NCI-H2196 treated with DMSO at 0.1 percent for 48 hours (cell line): ENCODE measurements around the gene KIAA0930.
"Not testable (repeated sequence)": the region's sequence is repeated elsewhere in the genome, so short reads cannot be mapped to it uniquely, and the experiment has no call there.

ENCODE experiments used
- DNase-seq: peaks from one replicate; lab custom pipeline; 2025; ENCODE audit not compliant: unreplicated experiment; lab: John Stamatoyannopoulos, UW

KIAA0930 gene

DNA sequence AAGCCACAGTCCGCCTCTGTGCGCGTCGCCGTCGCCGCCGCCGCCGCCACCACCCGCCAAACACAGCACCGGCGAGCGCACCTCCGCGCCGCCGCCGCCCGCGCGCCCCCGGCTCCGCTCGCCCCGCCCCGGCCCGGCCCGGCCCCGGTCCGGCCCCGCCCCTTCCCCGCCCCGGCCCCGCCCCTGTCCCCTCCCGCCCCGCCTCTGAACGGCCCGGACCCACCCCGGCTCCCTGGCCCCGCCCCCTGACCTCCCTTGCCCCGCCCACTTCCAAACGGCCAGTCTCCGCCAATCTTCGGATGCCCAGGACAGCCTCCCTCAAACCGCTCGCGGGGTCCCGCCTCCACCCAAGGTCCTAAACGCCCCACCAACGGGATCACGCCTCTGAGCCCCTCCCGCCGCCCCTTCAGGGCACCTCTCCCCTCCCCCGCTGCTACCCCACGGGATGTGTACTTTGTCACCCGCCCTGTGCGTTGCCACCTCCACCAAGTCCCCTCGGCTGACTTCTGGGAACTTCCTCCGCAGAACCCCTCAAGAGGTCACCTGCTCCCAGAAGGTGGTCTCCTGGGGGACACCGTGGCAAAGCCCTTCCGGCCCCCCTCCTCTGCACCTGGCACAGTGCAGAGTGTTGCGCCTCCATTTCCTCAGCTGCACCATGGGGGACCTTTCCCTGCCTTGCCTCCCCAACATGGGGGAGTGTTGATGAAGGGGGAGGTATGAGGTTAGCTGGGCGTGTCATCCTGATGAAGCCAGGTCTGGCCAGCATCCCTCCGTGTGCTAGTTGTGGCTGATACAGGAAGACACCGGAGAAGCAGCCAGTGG, at the start of gene KIAA0930:
Gene KIAA0930 (minus strand): TSS at position 85 of the 822 bp plus-strand sequence. CDS start 191 bp downstream, outside the sequence.
- peak; percentile 26 for DNase-seq

DNA sequence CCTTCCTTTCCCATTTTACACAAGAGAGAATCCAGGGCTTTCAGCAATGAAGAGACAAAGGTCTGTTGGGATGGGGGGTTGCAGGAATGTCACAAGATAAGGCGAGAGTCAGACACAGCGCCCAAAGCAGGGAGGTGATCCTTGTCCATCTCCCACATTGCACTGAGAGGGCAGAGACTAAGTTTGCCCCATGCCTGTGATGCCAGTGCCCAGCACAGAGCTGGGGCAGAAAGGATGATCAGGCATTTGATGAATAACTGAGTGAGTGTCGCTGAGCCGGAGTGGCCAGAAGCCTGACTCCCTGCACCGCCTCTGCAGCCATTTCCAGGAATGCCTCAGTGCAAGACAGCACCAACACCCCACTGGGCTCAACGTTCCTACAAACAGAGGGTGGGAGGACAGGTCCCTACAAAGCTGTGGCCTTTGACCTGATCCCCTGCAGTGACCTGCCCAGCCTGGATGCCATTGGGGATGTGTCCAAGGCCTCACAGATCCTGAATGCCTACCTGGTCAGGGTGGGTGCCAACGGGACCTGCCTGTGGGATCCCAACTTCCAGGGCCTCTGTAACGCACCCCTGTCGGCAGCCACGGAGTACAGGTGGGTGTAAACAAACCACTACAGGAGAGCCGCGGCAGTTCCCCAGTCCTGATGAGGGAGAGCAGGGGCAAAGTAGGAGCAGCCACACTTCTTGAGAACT, 46.3 kb upstream of the KIAA0930 start:
- no peak for DNase-seq

DNA sequence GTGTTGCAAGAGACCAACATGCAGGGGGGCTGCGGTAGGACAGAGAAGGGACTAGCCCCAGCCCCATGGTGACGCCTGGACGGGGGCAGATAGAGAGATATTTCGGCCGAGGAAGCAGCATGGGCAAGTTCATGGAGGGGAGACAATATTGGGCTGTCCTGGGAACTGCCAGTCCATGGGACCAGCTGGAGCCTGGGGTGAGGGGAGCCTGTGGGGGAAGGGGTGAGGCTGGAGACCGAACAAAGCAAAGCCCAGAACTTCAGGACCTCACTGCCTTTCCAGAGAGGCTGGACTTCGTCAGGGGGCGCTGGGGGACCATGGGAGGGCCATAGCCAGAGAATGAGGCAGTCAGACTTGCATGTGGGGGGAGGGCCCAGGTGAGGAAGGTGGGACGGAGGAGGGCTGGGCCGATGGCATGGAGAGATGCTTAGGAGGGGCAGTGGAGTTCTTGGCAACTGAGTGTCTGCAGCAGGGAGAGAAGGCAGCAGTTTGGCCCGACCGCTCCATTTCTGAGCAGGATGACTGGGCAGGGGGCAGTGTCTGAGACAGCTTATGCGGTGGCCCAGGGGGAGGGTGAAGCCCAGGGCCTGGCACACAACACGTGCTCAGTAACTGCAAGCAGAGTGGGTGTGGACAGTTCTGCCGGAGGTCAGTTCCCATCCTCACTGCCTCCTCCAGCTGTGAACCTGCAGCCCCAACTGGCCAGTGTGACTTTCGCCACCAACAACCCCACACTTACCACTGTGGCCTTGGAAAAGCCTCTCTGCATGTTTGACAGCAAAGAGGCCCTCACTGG, 44.8 kb upstream of the KIAA0930 start:
- no peak for DNase-seq

DNA sequence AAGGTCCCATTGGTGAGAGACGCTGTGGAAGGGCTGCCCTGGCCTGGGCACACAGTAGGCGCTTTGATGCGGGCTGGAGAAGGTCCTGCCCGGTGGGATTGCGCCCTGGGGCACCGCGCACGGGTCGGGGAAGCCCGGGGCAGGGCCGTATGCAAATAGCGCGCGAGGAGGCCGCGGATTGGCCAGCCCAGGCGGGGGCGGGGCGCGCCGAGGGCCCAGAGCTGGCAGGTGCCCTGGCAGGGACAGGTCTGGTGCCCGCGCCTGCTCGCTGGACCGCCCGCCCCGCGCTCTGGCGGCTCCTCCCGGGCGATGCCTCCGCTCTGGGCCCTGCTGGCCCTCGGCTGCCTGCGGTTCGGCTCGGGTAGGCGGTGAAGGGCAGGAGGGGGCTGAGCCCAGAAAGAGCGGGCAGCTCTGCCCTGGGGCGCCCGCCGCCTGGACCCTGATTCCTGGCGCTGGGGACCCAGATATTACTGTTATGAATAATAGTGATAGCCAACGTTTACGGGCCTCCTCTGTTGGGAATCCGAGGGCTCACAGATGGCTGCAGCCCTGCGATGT, 44.1 kb upstream of the KIAA0930 start, which contains the start of gene UPK3A:
Gene UPK3A (plus strand): TSS at position 245 of the 558 bp plus-strand sequence. CDS start 65 bp downstream, at position 310.
- no peak for DNase-seq

DNA sequence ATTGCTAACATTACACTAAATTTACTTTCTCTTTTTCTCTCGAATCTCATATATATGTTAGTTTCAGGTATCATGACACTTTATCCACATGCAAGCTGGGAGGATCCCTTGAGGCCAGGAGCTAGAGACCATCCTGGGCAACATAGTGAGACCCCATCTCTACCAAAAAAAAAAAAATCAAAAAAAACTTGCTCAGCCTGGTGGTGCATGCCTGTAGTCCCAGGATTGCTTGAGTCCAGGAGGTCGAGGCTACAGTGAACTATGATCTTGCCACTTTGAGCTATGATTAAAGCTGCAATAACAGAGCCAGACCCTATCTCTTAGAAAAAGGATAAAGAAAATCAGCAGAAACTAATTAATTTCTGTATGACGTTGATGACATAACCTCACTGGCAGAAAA, 40.3 kb upstream of the KIAA0930 start:
- no peak for DNase-seq

DNA sequence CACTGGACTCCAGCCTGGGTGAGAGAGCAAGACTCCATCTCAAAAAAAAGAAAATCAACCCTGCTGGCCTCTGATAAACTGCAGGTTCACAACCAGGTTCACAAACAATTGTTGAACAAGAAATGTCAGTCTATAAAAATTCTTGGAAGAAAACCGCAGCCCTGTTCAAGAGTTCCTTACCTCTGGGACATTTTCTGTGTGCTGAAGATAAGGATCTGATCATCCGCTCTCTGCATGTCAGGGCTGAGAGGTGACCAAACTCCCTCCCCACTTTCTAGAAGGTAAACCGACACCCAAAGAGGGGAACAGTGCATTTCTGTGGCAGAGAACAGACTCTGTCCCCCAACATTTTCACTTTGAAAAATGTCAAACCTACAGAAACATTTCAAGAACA, 39.9 kb upstream of the KIAA0930 start:
- no peak for DNase-seq

DNA sequence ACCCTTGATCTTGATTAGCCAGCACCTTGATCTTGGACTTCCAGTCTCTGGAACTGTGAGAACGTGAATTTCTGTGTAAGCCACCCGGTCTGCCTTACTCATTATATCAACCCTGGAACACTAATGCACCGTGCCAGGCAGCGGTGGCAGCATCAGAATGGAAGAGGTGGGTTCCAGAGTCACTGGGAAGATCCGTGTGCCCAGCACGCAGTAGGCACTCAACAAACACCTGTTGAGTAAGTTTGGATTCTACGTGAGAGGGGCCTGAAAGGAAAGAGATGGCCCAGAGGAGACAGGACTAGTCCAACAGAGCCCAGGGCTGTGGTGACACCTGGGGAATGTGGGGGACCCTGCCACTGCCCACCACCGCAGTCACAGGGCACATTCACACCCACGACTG, 37.4 kb upstream of the KIAA0930 start:
- no peak for DNase-seq

DNA sequence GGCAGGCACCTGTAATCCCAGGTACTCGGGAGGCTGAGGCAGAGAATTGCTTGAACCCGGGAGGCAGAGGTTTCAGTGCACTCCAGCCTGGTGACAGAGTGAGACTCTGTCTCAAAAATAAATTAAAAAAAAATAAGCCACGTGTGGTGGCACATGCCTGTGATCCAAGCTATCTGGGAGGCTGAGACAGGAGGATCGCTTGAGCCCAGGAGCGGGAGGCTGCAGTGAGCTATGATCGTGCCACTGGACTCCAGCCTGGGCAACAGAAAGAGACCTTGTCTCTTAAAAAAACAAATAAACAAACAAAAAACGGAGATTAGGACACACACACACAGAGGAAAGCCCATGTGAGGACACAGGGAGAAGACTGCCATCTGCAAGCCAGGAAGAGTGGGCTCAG, 37.0 kb upstream of the KIAA0930 start:
- DNase-seq: not testable (repeated sequence)

DNA sequence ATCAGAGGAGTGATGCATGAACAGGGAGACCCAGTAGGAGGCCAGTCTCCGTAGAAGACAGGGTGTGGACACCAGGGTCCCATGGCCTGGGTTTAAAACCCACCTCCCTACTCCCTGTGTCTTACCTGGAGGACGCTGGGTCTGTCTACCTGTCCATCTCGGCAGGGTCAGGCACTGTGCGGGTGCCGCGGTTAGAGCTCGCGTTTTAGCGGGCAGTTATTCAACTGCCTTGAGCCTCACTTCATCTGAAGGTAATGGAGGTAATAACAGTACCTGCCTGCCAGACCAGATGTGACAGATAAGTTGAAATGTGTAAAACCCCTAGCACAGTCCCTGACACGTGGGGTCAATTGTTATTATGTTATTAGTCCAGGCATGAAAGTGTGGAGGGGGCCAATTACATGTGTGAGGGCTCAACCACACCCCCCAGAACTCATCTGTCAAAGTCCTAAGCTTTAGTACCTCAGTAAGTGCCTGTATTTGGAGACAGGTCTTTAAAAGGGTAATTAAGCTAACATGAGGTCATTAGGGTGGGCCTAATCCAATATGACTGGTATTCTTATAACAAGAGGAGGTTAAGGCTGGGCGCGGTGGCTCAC, 35.9 kb upstream of the KIAA0930 start:
- no peak for DNase-seq

DNA sequence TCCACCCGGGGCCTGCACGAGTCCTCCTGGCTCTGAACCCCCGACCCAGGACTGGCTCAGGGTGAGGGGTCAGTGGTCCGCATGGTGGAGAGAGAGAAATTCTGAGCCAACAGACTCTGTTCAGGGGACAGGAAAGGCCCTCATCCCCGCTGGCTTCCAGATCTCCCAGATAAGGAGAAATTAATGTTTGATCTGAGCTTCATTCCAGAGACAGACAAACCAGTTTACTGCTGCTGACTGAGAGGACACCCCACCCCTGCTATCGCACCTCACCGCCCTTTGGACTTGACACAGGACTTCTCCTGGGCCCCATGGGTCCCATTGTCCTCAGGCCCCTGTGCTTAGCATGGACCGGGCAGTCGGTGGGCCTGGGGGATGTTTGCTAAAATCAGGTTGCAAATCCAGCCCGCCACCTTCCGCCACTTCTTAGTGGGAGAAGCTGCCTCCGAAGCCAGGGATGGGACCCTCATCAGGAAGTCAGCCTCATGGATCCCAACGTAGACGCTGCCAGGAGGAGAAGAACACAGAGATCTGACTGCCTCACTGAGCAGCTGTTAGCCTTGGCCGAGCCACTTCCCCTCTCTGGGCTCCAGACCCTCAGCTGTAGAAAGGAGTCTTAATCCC, 32.9 kb upstream of the KIAA0930 start:
- no peak for DNase-seq

DNA sequence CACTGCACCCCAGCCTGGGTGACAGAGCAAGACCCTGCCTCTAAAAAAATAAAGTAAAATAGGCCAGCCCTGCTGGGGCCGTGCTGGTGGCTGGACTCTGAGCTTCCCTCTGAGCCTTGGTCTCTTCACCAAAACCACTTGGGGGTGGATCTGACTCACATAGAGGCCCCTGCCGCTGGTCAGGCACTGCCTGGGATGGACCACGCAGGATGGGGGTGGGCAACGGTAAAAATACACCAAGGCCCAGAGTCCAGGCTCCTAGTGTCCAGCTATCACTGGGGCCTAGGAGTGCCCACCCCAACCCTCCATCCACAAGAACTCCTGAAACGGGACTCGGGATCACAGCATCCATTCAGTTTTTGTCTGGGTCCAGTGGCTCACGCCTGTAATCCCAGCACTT, 31.8 kb upstream of the KIAA0930 start:
- no peak for DNase-seq

DNA sequence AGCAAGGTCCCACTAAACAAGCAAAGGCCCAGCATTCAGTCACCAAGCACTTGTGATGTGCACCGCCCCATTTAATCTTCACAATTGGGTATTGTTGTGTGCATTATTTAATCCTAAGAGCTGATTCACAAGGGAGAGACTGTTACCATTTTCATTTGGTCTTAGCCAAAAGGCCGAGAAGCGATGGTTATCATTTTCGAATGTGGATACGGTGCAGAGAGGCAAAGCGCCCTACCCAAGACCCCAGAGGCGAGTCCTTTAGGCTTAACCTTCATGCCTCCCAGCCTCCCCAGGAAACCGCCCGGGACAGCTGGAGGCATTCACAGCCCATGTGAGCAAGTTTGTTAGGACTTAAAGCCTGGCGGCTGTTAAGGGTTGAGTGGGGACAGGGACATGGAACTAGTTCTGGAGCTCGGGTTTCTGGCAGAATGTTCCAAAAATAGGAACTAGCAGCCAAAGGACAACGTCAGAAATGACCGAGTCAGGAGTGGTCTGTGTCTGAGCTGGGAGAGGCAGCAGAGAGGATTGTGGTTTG, 31.0 kb upstream of the KIAA0930 start:
- DNase-seq: no peak

DNA sequence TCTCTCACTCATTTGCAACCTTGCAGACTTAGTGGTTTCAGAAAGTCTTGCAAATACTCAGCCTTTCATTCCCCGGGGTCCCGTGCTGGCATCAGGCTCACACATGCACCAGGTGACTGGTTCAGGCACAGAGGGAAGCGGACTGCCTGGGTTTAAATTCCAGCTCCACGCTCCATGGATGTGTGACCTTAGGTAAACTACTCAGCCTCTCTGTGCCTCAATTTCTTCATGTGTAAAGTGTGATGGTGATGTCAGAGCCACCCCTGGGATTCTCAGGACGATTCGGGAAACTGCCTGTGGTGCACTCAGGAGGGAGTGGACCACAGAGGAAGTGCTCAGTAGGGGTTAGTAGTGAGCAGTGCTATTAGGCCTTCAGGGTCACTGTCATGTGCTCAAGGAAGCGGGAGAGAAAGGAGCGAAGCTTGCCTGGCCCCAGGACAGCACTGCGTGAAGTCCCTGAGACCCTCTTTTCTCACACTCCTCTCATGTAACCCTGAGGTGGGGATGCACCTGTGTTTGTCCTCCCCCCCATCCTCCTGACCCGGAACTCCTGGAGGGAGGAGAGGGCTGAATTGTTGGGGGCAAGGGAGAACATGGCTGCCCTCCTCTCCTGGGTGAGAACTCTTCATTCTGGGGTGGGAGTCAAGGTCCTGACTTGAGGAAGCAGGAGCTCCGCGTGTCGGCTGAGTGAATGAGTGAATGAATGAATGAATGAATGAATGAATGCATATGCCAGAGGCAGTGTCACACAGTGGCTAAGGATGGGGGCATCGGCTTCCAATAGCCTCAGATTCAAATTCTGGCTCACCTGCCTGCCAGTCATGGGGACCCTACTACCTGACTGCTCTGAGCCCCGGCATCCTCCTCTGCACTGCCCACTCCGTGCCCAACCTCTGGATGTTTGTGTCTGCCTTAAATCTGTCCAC, 29.7 kb upstream of the KIAA0930 start:
- DNase-seq: no peak

DNA sequence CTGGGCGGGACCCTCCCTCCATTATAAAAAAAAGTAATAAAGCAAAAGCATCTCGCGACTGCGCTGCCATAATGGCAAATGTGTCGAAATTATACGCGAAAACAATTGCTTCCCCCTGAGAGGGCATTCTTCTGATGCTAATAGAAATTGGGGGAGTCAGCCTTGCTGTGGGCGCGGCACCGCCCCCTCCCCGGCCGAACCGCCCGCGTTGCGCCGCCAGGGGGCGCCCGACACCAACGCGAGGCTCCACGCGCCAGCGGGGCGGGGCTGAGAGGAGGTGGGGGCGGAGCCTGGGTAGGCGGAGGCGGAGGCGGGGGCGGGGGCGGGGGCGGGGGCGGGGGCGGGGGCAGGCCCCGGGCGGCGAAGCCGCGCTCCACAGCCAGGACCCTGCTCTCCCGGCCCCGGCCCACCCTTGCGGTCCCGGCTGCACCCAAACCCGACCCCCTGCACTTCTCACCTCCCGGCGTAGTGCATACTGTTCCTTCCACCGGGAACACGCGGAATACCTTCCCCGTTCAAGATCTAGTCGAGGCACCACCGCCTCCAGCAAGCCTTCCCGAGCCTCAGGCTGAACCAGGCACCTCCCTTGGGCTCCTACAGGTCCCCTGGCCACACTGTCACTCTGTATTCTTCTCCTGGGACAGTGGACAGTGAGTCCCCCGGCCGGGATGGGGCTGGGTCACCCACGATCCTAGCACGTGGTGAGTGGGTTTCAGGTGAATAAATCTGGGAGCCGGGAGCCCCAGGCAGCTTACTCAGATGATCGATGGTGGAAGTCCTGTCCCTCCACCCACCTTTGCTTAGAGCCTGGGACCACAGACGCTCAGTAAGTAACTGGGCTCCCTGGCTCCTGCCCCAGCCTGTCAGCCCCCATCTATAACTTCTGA, 28.5 kb upstream of the KIAA0930 start:
- peak; percentile 37 for DNase-seq

DNA sequence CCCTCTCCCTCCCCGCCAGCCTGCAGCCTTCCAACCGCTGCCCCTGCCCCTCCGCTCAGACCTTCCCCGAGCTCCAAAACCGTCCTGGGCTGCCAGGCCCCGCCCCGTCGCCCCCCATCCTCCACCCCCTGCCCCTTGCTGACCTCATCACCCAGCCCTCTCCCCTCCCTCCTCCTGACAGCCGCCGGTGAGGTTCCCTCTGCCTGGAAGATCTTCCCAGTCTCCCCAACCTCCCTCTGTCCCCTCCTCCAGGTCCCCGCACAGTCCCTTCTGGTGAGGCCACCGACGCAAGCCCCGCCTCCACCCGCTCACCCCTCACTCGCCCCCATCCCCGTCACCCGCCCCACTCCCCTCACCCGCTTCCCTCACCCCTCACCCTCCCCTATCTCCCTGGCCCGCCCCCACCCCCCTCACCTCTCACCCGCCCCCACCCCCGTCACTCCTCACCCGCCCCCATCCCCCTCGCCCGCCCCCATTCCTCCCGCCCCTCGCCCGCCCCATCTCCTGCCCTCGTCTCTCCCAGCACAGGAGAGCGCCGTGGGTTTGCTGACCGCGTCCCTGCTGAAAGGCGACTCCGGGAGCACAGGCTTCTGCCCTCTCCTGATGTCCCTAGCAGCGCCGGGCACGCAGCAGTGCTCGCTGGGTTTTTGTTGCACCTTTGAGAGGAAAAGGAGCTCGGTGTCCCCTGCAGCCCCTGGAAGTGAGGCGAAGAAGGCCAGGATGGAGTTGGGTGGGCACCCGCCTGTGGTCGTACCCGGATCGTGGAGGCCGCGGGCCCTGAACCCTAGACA, 27.7 kb upstream of the KIAA0930 start:
- DNase-seq: no peak

DNA sequence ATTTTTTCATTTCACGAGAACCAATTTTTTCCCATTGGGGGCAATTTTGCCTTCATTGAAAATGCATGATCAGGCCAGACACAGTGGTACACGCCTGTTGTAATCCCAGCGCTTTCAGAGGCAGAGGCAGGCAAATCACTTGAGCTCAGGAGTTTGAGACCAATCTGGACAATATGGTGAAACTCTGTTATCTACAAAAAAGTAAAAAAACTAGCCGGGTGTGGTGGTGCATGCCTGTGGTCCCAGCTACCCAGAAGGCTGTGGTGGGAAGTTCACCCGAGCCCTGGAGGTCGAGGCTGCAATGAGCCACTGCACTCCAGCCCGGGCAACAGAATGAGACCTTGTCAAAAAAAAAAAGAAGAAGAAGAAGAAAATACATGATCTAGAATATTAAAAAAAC, 24.8 kb upstream of the KIAA0930 start:
- DNase-seq: no peak
